A549 (cell line): ENCODE measurements around the gene ARSJ.

ENCODE experiments used
- BHLHE40 ChIP-seq: IDR thresholded peaks from 2 replicates; pipeline ENCODE4 v1.6.1; 2012; ENCODE audit warnings: low read depth, low read length, inconsistent platforms
- CTCF ChIP-seq: fragments of >200 bp; sonication (Bioruptor Twin); formaldehyde crosslinking; IDR thresholded peaks from 3 replicates; pipeline ENCODE4 v1.5.1; 2016
- ESRRA ChIP-seq: fragments of 150-350 bp; IDR thresholded peaks from 2 replicates; pipeline ENCODE4 v1.6.1; 2014; ENCODE audit warnings: mild to moderate bottlenecking, low read length, borderline replicate concordance
- FOXS1 ChIP-seq: fragments of 250-450 bp; sonication (Bioruptor Pico); IDR thresholded peaks from 2 replicates; pipeline ENCODE4 v1.5.0; 2020; ENCODE audit warnings: mild to moderate bottlenecking, moderate library complexity
- JUNB ChIP-seq: fragments of >200 bp; sonication (Bioruptor Twin); formaldehyde crosslinking; IDR thresholded peaks from 2 replicates; pipeline ENCODE4 v1.6.1; 2016
- KDM1A ChIP-seq: fragments of 200-600 bp; sonication (generic); IDR thresholded peaks from 2 replicates; pipeline ENCODE4 v1.6.1; 2016; ENCODE audit warnings: low read depth, mild to moderate bottlenecking
- MYC ChIP-seq: IDR thresholded peaks from 2 replicates; pipeline ENCODE4 v1.6.1; 2012; ENCODE audit warnings: mild to moderate bottlenecking, inconsistent platforms, low read length, improper control_type of control experiment, borderline replicate concordance
- POLR2A ChIP-seq: IDR thresholded peaks from 2 replicates; pipeline ENCODE4 v1.6.1; 2012; ENCODE audit warnings: mild to moderate bottlenecking, low read length
- REST ChIP-seq: fragments of 200-600 bp; sonication (generic); IDR thresholded peaks from 2 replicates; pipeline ENCODE4 v1.6.1; 2016; ENCODE audit warnings: antibody characterized with exemption, mild to moderate bottlenecking, moderate library complexity
- RFX5 ChIP-seq: fragments of 450-650 bp; IDR thresholded peaks from 2 replicates; pipeline ENCODE4 v1.7.1; 2014; ENCODE audit warnings: antibody characterized with exemption, mild to moderate bottlenecking, moderate library complexity
- ZNF302 ChIP-seq: fragments of 250-450 bp; sonication (Bioruptor Pico); IDR thresholded peaks from 2 replicates; pipeline ENCODE4 v1.9.0; 2021; ENCODE audit warnings: inconsistent platforms, mild to moderate bottlenecking, moderate library complexity
- TF ChIP-seq, protein P1 (sequence below): IDR thresholded peaks from 2 replicates; pipeline ENCODE4 v1.6.1; 2012

DNA sequence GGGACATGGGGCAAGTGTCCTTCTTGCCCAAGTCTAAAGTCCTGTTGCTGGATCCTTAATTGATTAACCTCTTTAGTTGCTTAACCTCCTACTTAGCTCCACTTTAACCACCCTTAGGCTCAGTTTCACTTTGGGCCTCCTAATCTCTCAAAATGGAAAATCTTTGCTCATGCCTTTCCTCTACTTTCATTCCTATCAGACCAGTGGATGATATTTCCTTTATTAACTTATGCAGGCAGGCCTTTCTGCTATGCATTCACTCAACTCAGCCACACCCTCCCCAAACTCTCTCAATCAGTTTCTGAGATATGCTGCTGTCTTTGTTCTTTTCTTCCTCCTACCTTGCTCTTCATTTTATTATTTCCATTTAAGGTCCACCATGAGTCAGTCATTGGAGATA is 14.4 kb upstream of the ARSJ start:
- TF ChIP-seq KDM1A, result no peak
- no peak for TF ChIP-seq ESRRA
- no peak for TF ChIP-seq CTCF
- no peak for TF ChIP-seq POLR2A
- TF ChIP-seq JUNB, result no peak
- TF ChIP-seq, protein P1, sequence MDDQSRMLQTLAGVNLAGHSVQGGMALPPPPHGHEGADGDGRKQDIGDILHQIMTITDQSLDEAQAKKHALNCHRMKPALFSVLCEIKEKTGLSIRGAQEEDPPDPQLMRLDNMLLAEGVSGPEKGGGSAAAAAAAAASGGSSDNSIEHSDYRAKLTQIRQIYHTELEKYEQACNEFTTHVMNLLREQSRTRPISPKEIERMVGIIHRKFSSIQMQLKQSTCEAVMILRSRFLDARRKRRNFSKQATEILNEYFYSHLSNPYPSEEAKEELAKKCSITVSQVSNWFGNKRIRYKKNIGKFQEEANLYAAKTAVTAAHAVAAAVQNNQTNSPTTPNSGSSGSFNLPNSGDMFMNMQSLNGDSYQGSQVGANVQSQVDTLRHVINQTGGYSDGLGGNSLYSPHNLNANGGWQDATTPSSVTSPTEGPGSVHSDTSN, result no peak
- TF ChIP-seq ZNF302 (CRISPR knock-in tag), result no peak
- TF ChIP-seq BHLHE40, result no peak
- TF ChIP-seq REST, result no peak
- TF ChIP-seq FOXS1, result no peak
- no peak for TF ChIP-seq RFX5
- TF ChIP-seq MYC, result no peak
